ENCODE measurements around the gene GRAMD1A. TPM values are rescaled to one million over a fixed set of nuclear protein-coding genes. Genes with fewer than 3 reads are reported as not detected.
"Not testable (repeated sequence)": the region's sequence is repeated elsewhere in the genome, so short reads cannot be mapped to it uniquely, and the experiment has no call there.

GRAMD1A gene
- total and polyA plus RNA-seq, 2 of the 8 experiments (the other 6 are each of a cell fraction or from before 2014, with no cell fraction given): 113 to 154 TPM

GRCh38 chr19:35049456-35049855 lies 49.3 kb downstream of the GRAMD1A start (continued):
- TF ChIP-seq, protein P1, sequence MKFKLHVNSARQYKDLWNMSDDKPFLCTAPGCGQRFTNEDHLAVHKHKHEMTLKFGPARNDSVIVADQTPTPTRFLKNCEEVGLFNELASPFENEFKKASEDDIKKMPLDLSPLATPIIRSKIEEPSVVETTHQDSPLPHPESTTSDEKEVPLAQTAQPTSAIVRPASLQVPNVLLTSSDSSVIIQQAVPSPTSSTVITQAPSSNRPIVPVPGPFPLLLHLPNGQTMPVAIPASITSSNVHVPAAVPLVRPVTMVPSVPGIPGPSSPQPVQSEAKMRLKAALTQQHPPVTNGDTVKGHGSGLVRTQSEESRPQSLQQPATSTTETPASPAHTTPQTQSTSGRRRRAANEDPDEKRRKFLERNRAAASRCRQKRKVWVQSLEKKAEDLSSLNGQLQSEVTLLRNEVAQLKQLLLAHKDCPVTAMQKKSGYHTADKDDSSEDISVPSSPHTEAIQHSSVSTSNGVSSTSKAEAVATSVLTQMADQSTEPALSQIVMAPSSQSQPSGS (IDR thresholded peaks at IDR 0.05; ENCODE audit: low read length): no peak
- no peak for TF ChIP-seq TEAD4 (IDR thresholded peaks at IDR 0.05; ENCODE audit: low read depth, low read length)

DNA sequence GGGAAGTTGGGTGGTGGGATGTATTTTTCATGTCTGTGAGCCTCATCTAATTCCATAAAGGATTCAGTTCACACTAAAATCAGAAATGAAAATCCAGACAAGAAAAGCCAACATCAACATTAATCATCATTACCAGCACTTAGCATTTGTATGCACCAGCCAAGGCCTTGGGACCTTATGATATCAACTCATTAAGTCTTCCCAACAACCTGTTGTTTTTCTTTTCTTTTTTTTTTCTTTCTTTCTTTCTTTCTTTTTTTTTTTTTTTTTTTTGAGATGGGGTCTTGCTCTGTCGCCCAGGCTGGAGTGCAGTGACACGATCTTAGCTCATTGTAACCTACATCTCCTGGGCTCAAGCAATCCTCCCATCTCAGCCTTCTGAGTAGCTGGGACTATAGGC lies 50.5 kb downstream of the GRAMD1A start:
- not testable (repeated sequence) for H3K27me3 ChIP-seq (replicated peaks in 1 of 4; ENCODE audit: control insufficient read depth in 3 of 4, extremely low read depth in 1 of 4, insufficient read depth in 3 of 4, low read length in 3 of 4); H2AFZ ChIP-seq (ENCODE audit: low read length); H3K56ac ChIP-seq (replicated peaks; ENCODE audit: insufficient read length, low read depth, low read length); H3K79me1 ChIP-seq (ENCODE audit: low read depth, low read length); H3K9ac ChIP-seq (replicated peaks in 1 of 4; ENCODE audit: extremely low read depth in 1 of 4, low read depth in 3 of 4, low read length in 3 of 4); H4K20me1 ChIP-seq (replicated peaks in 1 of 2; ENCODE audit: control insufficient read depth in 1 of 2, insufficient read depth in 2 of 2, low read length in 2 of 2); H3K27ac ChIP-seq (ENCODE audit: low read depth, low read length); H4K8ac ChIP-seq (ENCODE audit: extremely low read depth, insufficient read depth, low read length); H2BK5ac ChIP-seq (ENCODE audit: low read depth, low read length); H4K5ac ChIP-seq (ENCODE audit: insufficient read length, low read depth, low read length); H3K4me3 ChIP-seq (ENCODE audit: extremely low read depth in 1 of 4, insufficient read depth in 2 of 4, low read depth in 3 of 4, low read length in 4 of 4); H3K79me2 ChIP-seq (ENCODE audit: control insufficient read depth in 1 of 2, insufficient read depth in 2 of 2, low read length in 2 of 2); H3K23ac ChIP-seq (ENCODE audit: insufficient read length); H3K23me2 ChIP-seq (ENCODE audit: low read depth, low read length); H2BK12ac ChIP-seq (ENCODE audit: low read depth, low read length); H3K14ac ChIP-seq (ENCODE audit: insufficient read length); H3K9me3 ChIP-seq (ENCODE audit: insufficient read depth in 2 of 2, low read depth in 1 of 2, low read length in 1 of 2); H3K4me1 ChIP-seq (replicated peaks in 1 of 4; ENCODE audit: control insufficient read depth in 3 of 4, insufficient read depth in 4 of 4, low read length in 3 of 4); H2BK15ac ChIP-seq (ENCODE audit: low read length); H3K4me2 ChIP-seq (ENCODE audit: insufficient read depth in 1 of 2, low read depth in 2 of 2, low read length in 2 of 2); FAIRE-seq; H3K36me3 ChIP-seq (ENCODE audit: control insufficient read depth in 2 of 4, insufficient read depth in 4 of 4, low read length in 3 of 4); H2AK5ac ChIP-seq (ENCODE audit: low read depth, low read length); H3K4ac ChIP-seq (replicated peaks; ENCODE audit: insufficient read length, low read depth, low read length); H3K18ac ChIP-seq (ENCODE audit: extremely low read depth, low read length); DNase-seq (ENCODE audit: low read depth in 1 of 2, low spot score in 2 of 2); H2BK120ac ChIP-seq (replicated peaks; ENCODE audit: low read depth, low read length); H4K91ac ChIP-seq (replicated peaks; ENCODE audit: insufficient read length, low read length); H2BK20ac ChIP-seq (ENCODE audit: low read length)
- ChIA-PET CTCF (ENCODE audit: partially characterized antibody) (interaction anchor here (0.7 to 13.0 kb wide), 7 partner anchors 8 to 170 kb away, joined by 3 to 56 read pairs (median 3); no protein-coding TSS in a partner anchor), POLR2A (ENCODE audit: partially characterized antibody) (interaction anchor here (0.6 to 2.1 kb wide), 2 partner anchors 12 to 375 kb away, joined by 3 to 9 read pairs; no protein-coding TSS in a partner anchor)
- 100% methylated on average over 1 of the region's 2 CpGs; no CpG with 5 or more reads in 1 of the 2 experiments for WGBS, 2 experiments (ENCODE audit: extremely low coverage in 1 of 2, insufficient coverage in 1 of 2, insufficient read length in 1 of 2, insufficient replicate concordance in 2 of 2, low coverage in 1 of 2, low lambda C conversion rate in 2 of 2, missing lambda C conversion rate in 1 of 2)

Measured in H1 (cell line).